Ishikawa (cell line): ENCODE measurements around the gene SMAD6.

ENCODE experiments used
- CEBPB ChIP-seq: IDR thresholded peaks from 2 replicates; pipeline ENCODE4 v1.6.1; 2012
- CREB1 ChIP-seq: IDR thresholded peaks from 2 replicates; pipeline ENCODE4 v1.6.1; 2012; ENCODE audit warnings: low read depth
- EGR1 ChIP-seq: IDR thresholded peaks from 2 replicates; pipeline ENCODE4 v1.6.1; 2012
- EP300 ChIP-seq: IDR thresholded peaks from 2 replicates; pipeline ENCODE4 v1.6.1; 2012; ENCODE audit warnings: borderline replicate concordance
- FOXM1 ChIP-seq: IDR thresholded peaks from 2 replicates; pipeline ENCODE4 v1.6.1; 2012; ENCODE audit warnings: low read depth, borderline replicate concordance
- NFIC ChIP-seq: IDR thresholded peaks from 2 replicates; pipeline ENCODE4 v1.6.1; 2012
- RAD21 ChIP-seq: IDR thresholded peaks from 2 replicates; pipeline ENCODE4 v1.6.1; 2012; ENCODE audit warnings: low read depth
- REST ChIP-seq: IDR thresholded peaks from 2 replicates; pipeline ENCODE4 v1.6.1; 2012; ENCODE audit warnings: low read depth, mild to moderate bottlenecking
- TAF1 ChIP-seq: IDR thresholded peaks from 2 replicates; pipeline ENCODE4 v1.6.1; 2012; ENCODE audit warnings: low read depth, mild to moderate bottlenecking
- TCF12 ChIP-seq: IDR thresholded peaks from 2 replicates; pipeline ENCODE4 v1.6.1; 2012; ENCODE audit warnings: low read depth
- TEAD4 ChIP-seq: IDR thresholded peaks from 2 replicates; pipeline ENCODE4 v1.6.1; 2012
- USF1 ChIP-seq: IDR thresholded peaks from 2 replicates; pipeline ENCODE4 v1.6.1; 2012
- YY1 ChIP-seq: IDR thresholded peaks from 2 replicates; pipeline ENCODE4 v1.6.1; 2012; ENCODE audit warnings: low read depth
- ZBTB7A ChIP-seq: IDR thresholded peaks from 2 replicates; pipeline ENCODE4 v1.6.1; 2012; ENCODE audit warnings: low read depth
- TF ChIP-seq, protein P1 (sequence below): IDR thresholded peaks from 2 replicates; pipeline ENCODE4 v1.6.1; 2012

The SMAD6 gene

DNA sequence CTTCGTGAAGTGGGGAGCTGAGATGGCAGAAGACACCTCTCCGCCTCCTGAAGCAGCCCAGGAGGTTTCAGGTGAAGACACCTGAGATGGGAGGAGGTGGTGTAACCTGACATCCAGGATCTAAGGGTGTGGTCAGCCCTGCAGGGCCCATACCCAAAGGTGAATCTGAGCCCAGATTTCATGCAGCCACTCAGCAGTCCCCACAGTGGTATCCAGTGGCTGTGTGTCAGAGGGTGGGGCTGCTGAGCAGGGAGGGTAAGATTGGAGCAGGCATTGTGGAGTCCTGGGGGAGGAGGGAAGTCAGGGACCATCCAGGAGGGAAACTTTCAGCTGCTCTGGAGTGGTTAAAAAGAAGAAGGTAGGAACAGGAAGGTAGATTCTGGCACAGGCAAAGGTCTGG lies 46.0 kb upstream of the SMAD6 start:
- TF ChIP-seq NFIC, result no peak

GRCh38 chr15:66657185-66658020 lies 44.6 kb upstream of the SMAD6 start:
- TF ChIP-seq REST, result no peak
- TF ChIP-seq RAD21, result no peak
- TF ChIP-seq, protein P1, sequence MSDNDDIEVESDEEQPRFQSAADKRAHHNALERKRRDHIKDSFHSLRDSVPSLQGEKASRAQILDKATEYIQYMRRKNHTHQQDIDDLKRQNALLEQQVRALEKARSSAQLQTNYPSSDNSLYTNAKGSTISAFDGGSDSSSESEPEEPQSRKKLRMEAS, result no peak
- no peak for TF ChIP-seq EGR1
- no peak for TF ChIP-seq NFIC
- no peak for TF ChIP-seq USF1
- TF ChIP-seq EP300, result no peak
- TF ChIP-seq CREB1, result no peak
- no peak for TF ChIP-seq TAF1
- no peak for TF ChIP-seq TCF12
- no peak for TF ChIP-seq CEBPB
- TF ChIP-seq FOXM1, result no peak

DNA sequence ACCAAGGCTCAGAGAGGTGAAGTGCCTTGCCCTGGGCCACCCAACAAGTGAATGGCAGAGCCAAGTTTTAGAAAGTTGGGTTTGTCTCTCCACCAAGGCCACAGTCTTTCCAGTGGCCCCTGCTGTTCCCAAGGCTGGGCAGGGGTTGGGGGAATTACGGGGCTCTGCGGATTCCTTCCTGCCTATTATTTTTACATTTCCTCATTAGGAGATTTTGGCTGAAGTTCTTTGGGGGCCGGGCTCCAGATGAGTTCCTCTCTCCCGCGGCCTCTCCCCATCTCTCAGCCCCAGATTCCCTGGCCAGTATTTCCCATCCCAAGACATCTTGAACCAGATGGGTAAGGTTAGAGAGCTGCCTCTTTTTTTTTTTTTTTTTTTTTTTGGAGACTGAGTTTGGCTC lies 44.0 kb upstream of the SMAD6 start:
- TF ChIP-seq ZBTB7A, result no peak
- no peak for TF ChIP-seq CREB1
- no peak for TF ChIP-seq EP300
- no peak for TF ChIP-seq USF1
- TF ChIP-seq EGR1, result no peak
- TF ChIP-seq RAD21, result no peak
- no peak for TF ChIP-seq TAF1
- TF ChIP-seq REST, result no peak
- no peak for TF ChIP-seq YY1

GRCh38 chr15:66658855-66659254 lies 43.2 kb upstream of the SMAD6 start:
- TF ChIP-seq FOXM1 (no peak), TCF12 (no peak), RAD21 (no peak), EGR1 (no peak), CREB1 (no peak), EP300 (no peak), NFIC (no peak), USF1 (no peak), YY1 (no peak), REST (no peak), ZBTB7A (no peak), CEBPB (no peak), TEAD4 (no peak), TAF1 (no peak)
- TF ChIP-seq, protein P1, result no peak
